IPS-18c (cell line): Measurements from ENCODE around the gene CFL1.

Experiments used
- H3K4me3 ChIP-seq: 2 replicates; pipeline ENCODE4 v1.7.0; 2013; ENCODE audit warnings: low read depth, mild to moderate bottlenecking, low read length, moderate library complexity; ENCODE audit not compliant: insufficient read depth
- H3K9me3 ChIP-seq: one replicate; pipeline ENCODE4 v1.6.1; 2013; ENCODE audit warnings: mild to moderate bottlenecking, low read length, moderate library complexity; ENCODE audit not compliant: control insufficient read depth, insufficient read depth

The CFL1 gene

GRCh38 chr11:65879617-65880016 lies 21.6 kb upstream of the CFL1 start, which contains the start of gene CTSW:
Gene CTSW (plus strand): TSS chr11:65879837. CDS start chr11:65879855, 18 bp downstream.
- H3K9me3 ChIP-seq: no peaks in the 10 kb centered on the region
- H3K4me3 ChIP-seq: no peak within 1 kb of the TSS

GRCh38 chr11:65873318-65874156 lies 15.6 kb upstream of the CFL1 start:
- H3K4me3 ChIP-seq: peak overlapping the region; percentile 71
- H3K9me3 ChIP-seq: no peaks in the 10 kb centered on the region

GRCh38 chr11:65872586-65873317 lies 14.8 kb upstream of the CFL1 start, which contains the start of gene EFEMP2:
Gene EFEMP2 (minus strand): TSS chr11:65872800. CDS start chr11:65872354, 446 bp downstream.
- peak within 1 kb of the TSS; percentile 71 for H3K4me3 ChIP-seq
- H3K9me3 ChIP-seq: no peaks in the 10 kb centered on the region

GRCh38 chr11:65871811-65872548 lies 14.0 kb upstream of the CFL1 start:
- peak overlapping the region; percentile 46 for H3K4me3 ChIP-seq
- no peaks in the 10 kb centered on the region for H3K9me3 ChIP-seq

- Histone ChIP-seq H3K9me3 (no peaks in the 10 kb centered on the region), H3K4me3 (no peak overlapping the region)
These were observed 13.0 kb upstream of the CFL1 start for GRCh38 chr11:65870706-65871681.

- Histone ChIP-seq H3K4me3 (no peak overlapping the region), H3K9me3 (no peaks in the 10 kb centered on the region)
These were observed 12.3 kb upstream of the CFL1 start for GRCh38 chr11:65870307-65870658.

- Histone ChIP-seq H3K9me3 (no peaks in the 10 kb centered on the region), H3K4me3 (no peak overlapping the region)
These were observed 11.8 kb upstream of the CFL1 start for GRCh38 chr11:65869643-65870306.

GRCh38 chr11:65868907-65869306 lies 10.9 kb upstream of the CFL1 start:
- H3K9me3 ChIP-seq: no peaks in the 10 kb centered on the region
- no peak overlapping the region for H3K4me3 ChIP-seq

- Histone ChIP-seq H3K4me3 (peak overlapping the region; percentile 41; the same call in 1 of the 2 replicates), H3K9me3 (no peaks in the 10 kb centered on the region)
These were observed 10.2 kb upstream of the CFL1 start for GRCh38 chr11:65868076-65868667.

GRCh38 chr11:65867284-65868071 lies 9.5 kb upstream of the CFL1 start:
- H3K9me3 ChIP-seq: no peaks in the 10 kb centered on the region
- H3K4me3 ChIP-seq: peak overlapping the region; percentile 41; the same call in 1 of the 2 replicates

- H3K9me3 ChIP-seq: no peaks in the 10 kb centered on the region
- H3K4me3 ChIP-seq: no peak overlapping the region
These were observed 8.7 kb upstream of the CFL1 start for GRCh38 chr11:65866509-65867283.

- no peak overlapping the region for H3K4me3 ChIP-seq
- no peaks in the 10 kb centered on the region for H3K9me3 ChIP-seq
These were observed 7.7 kb upstream of the CFL1 start for GRCh38 chr11:65865550-65866172.

GRCh38 chr11:65864706-65865471 lies 6.9 kb upstream of the CFL1 start:
- Histone ChIP-seq H3K9me3 (no peaks in the 10 kb centered on the region), H3K4me3 (no peak overlapping the region)
